CMK (cell line): ENCODE results near the gene SNRPA.
"Not testable (repeated sequence)": the region's sequence is repeated elsewhere in the genome, so short reads cannot be mapped to it uniquely, and the experiment has no call there.

Experiments
- DNase-seq: peaks from one replicate; pipeline ENCODE4 v3.0.0-alpha.2; 2010; ENCODE audit warnings: low read depth

SNRPA gene

GRCh38 chr19:40745402-40745780, 5.6 kb upstream of the SNRPA start:
- no peak for DNase-seq

GRCh38 chr19:40747536-40747935, 3.5 kb upstream of the SNRPA start:
- no peak for DNase-seq

- DNase-seq = peak; percentile 99
Measured at GRCh38 chr19:40750058-40750873, 737 bp upstream of the SNRPA start, which contains the start of gene ACTMAP. TSS of gene ACTMAP (minus strand) at chr19:40750477. CDS start at chr19:40749803, 674 bp downstream.

- no peak for DNase-seq
Measured at GRCh38 chr19:40752257-40752781, 1.3 kb downstream of the SNRPA start.

- DNase-seq = no peak
Measured at GRCh38 chr19:40754611-40755247, 3.7 kb downstream of the SNRPA start.

- no peak for DNase-seq
Measured at GRCh38 chr19:40755248-40755624, 4.2 kb downstream of the SNRPA start.

- DNase-seq = no peak
Measured at GRCh38 chr19:40755791-40756190, 4.8 kb downstream of the SNRPA start.

- no peak for DNase-seq
Measured at GRCh38 chr19:40756502-40757110, 5.6 kb downstream of the SNRPA start.

GRCh38 chr19:40758491-40758890, 7.5 kb downstream of the SNRPA start:
- no peak for DNase-seq

GRCh38 chr19:40759352-40759751, 8.3 kb downstream of the SNRPA start:
- no peak for DNase-seq

- DNase-seq = no peak
Measured at GRCh38 chr19:40762754-40763470, 11.9 kb downstream of the SNRPA start.

- DNase-seq = no peak
Measured at GRCh38 chr19:40763526-40763925, 12.5 kb downstream of the SNRPA start.

- no peak for DNase-seq
Measured at GRCh38 chr19:40763963-40764362, 13.0 kb downstream of the SNRPA start.

GRCh38 chr19:40766385-40766784, 15.4 kb downstream of the SNRPA start:
- not testable (repeated sequence) for DNase-seq

- DNase-seq = no peak
Measured at GRCh38 chr19:40768869-40769268, 17.9 kb downstream of the SNRPA start.

- peak; percentile 49 for DNase-seq
Measured at GRCh38 chr19:40771101-40771862, 20.3 kb downstream of the SNRPA start.

- no peak for DNase-seq
Measured at GRCh38 chr19:40774916-40775631, 24.1 kb downstream of the SNRPA start, which contains the start of gene MIA. TSS of gene MIA (plus strand) at chr19:40775521. CDS start at chr19:40775543, 22 bp downstream.

- no peak for DNase-seq
Measured at GRCh38 chr19:40775632-40776022, 24.6 kb downstream of the SNRPA start.

GRCh38 chr19:40776364-40776763, 25.4 kb downstream of the SNRPA start:
- DNase-seq = no peak

GRCh38 chr19:40776932-40777644, 26.1 kb downstream of the SNRPA start:
- peak; percentile 78 for DNase-seq
